Upper lobe of right lung (tissue), 1 donor: ENCODE measurements around the gene COL5A3. TPM values are rescaled to one million over a fixed set of nuclear protein-coding genes. Genes with fewer than 3 reads are reported as not detected.
"Not testable (repeated sequence)": the region's sequence is repeated elsewhere in the genome, so short reads cannot be mapped to it uniquely, and the experiment has no call there.

Experiments used
- ATAC-seq: fragments of 200-7000 bp; cut with Tn5 transposase; one replicate; pipeline ENCODE4 v1.9.1; 2020; ENCODE audit warnings: mild to moderate bottlenecking, moderate library complexity
- DNase-seq: peaks from one replicate; pipeline ENCODE4 v3.0.0-alpha.2; 2020
- H3K27ac ChIP-seq: fragments of 200-600 bp; one replicate; pipeline ENCODE4 v1.8.0; 2022
- H3K27me3 ChIP-seq: fragments of 200-600 bp; one replicate; pipeline ENCODE4 v1.8.0; 2022; ENCODE audit warnings: mild to moderate bottlenecking
- H3K36me3 ChIP-seq: fragments of 200-600 bp; one replicate; pipeline ENCODE4 v1.8.0; 2022
- H3K4me1 ChIP-seq: fragments of 200-600 bp; one replicate; pipeline ENCODE4 v1.8.0; 2022
- H3K4me3 ChIP-seq: fragments of 200-600 bp; one replicate; pipeline ENCODE4 v1.8.0; 2022; ENCODE audit warnings: mild to moderate bottlenecking
- H3K9me3 ChIP-seq: fragments of 200-600 bp; one replicate; pipeline ENCODE4 v1.8.0; 2022
- CTCF ChIP-seq: fragments of 200-600 bp; IDR thresholded peaks from one replicate; pipeline ENCODE4 v1.8.0; 2022; ENCODE audit warnings: antibody characterized with exemption
- intact Hi-C: fragments of 100-400 bp; cut with DNase I; formaldehyde crosslinking; loops from one replicate; pipeline ENCODE4 v1.11.0; 2022
- total RNA-seq: library from RNA; stranded (reverse); fragmentation: NEBNext Ultra II Directional; extraction: Animal tissue kit (Norgen Biotek cat#: 25700); gene quantifications from one replicate; pipeline ENCODE4 v1.2.1, GENCODE V29; 2021
- donor health status: DM: no; HTN: yes; CAD: no; lungs with severe emphysema.

COL5A3 gene
- total RNA-seq, 1 donor from 2014 or later, result 9.6 TPM

GRCh38 chr19:9931629-9932028 is 78.7 kb downstream of the COL5A3 start:
- DNase-seq, result no peak
- Histone ChIP-seq H3K4me3 (no peak overlapping the region), H3K4me1 (peaks cover 14% of the 10 kb centered on the region), H3K27ac (no peak overlapping the region), H3K27me3 (peaks cover 28% of the 10 kb centered on the region), H3K9me3 (no peaks in the 10 kb centered on the region), H3K36me3 (no peaks in the 10 kb centered on the region)
- no peak for ATAC-seq
- TF ChIP-seq CTCF, result no peak
- intact Hi-C loops, result no loop called here

- DNase-seq, result no peak
- no peaks in the 10 kb centered on the region for H3K27me3 ChIP-seq
- no peak for TF ChIP-seq CTCF
- no peak overlapping the region for H3K4me3 ChIP-seq
- no peak for ATAC-seq
- intact Hi-C loops, result loop anchor here (10.0 kb wide), 1 partner anchor 181 kb away; the partner anchor contains the start of genes ANGPTL6 and PPAN
- no peaks in the 10 kb centered on the region for H3K9me3 ChIP-seq
- H3K4me1 ChIP-seq, result no peaks in the 10 kb centered on the region
- no peak overlapping the region for H3K27ac ChIP-seq
- no peaks in the 10 kb centered on the region for H3K36me3 ChIP-seq
Measured at GRCh38 chr19:9923440-9923839, 86.9 kb downstream of the COL5A3 start.

GRCh38 chr19:9922782-9923379 is 87.4 kb downstream of the COL5A3 start:
- not testable (repeated sequence) for H3K36me3 ChIP-seq, H3K27ac ChIP-seq, H3K4me3 ChIP-seq, H3K4me1 ChIP-seq, DNase-seq, ATAC-seq, H3K27me3 ChIP-seq, H3K9me3 ChIP-seq
- intact Hi-C loops, result loop anchor here (10.0 kb wide), 1 partner anchor 182 kb away; the partner anchor contains the start of genes ANGPTL6 and PPAN

- Histone ChIP-seq H3K4me1 (peaks cover 10% of the 10 kb centered on the region), H3K4me3 (no peak overlapping the region), H3K27ac (no peak overlapping the region), H3K9me3 (no peaks in the 10 kb centered on the region), H3K27me3 (peaks cover 10% of the 10 kb centered on the region), H3K36me3 (no peaks in the 10 kb centered on the region)
- no peak for TF ChIP-seq CTCF
- peak; percentile 59 for ATAC-seq
- DNase-seq, result no peak
- intact Hi-C loops, result no loop called here
Measured at GRCh38 chr19:9917321-9917720, 93.0 kb downstream of the COL5A3 start.

GRCh38 chr19:9916719-9917118 is 93.6 kb downstream of the COL5A3 start:
- Histone ChIP-seq H3K4me3 (no peak overlapping the region), H3K9me3 (no peaks in the 10 kb centered on the region), H3K27ac (no peak overlapping the region), H3K27me3 (peaks cover 12% of the 10 kb centered on the region), H3K4me1 (peaks cover 10% of the 10 kb centered on the region), H3K36me3 (no peaks in the 10 kb centered on the region)
- intact Hi-C loops, result no loop called here
- ATAC-seq (no peak), DNase-seq (no peak)
- TF ChIP-seq CTCF, result no peak

GRCh38 chr19:9914315-9915207 is 95.7 kb downstream of the COL5A3 start:
- peak overlapping the region; percentile 51 for H3K4me3 ChIP-seq
- no peaks in the 10 kb centered on the region for H3K36me3 ChIP-seq
- H3K4me1 ChIP-seq, result peaks cover 10% of the 10 kb centered on the region
- peak; percentile 90 for ATAC-seq
- H3K27me3 ChIP-seq, result peaks cover 15% of the 10 kb centered on the region
- no peak overlapping the region for H3K27ac ChIP-seq
- peak; percentile 53 for TF ChIP-seq CTCF
- H3K9me3 ChIP-seq, result no peaks in the 10 kb centered on the region
- DNase-seq, result peak; percentile 89
- intact Hi-C loops, result no loop called here
